Measurements from ENCODE around the gene ABCA1.

Gene ABCA1

DNA sequence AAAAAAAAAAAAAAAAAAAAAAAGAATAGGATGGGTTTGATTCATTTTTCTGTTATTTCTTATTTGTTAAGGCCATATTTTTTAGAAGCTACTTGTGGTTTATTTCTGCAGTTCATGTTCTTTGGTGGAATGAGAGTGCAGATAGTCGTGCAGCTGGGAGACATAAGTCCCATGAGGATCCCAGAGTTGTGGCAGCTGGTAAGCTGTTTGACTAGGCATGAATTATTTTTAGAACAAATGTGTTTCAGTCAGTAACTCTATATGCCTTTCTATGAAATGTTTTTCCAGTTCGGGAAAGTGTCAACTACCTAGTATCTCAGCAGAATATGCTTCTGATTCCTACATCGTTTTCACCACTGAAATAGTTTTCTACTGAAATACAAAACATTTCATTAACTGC lies 169.0 kb downstream of the ABCA1 start:
- peak overlapping the region in 2 of 3 experiments; percentile 30 to 75 for H3K27ac Mint-ChIP-seq
- peak overlapping the region in 2 of 3 experiments; percentile 68 to 78 for H3K4me3 Mint-ChIP-seq
- no peaks in the 10 kb centered on the region for H3K9me3 Mint-ChIP-seq
- H3K4me1 Mint-ChIP-seq, result no peaks in the 10 kb centered on the region
- no peaks in the 10 kb centered on the region for H3K27me3 Mint-ChIP-seq (ENCODE audit: low read depth)
- H3K36me3 Mint-ChIP-seq (ENCODE audit: low read depth), result peaks cover 13% of the 10 kb centered on the region
- TF ChIP-seq, protein P1, sequence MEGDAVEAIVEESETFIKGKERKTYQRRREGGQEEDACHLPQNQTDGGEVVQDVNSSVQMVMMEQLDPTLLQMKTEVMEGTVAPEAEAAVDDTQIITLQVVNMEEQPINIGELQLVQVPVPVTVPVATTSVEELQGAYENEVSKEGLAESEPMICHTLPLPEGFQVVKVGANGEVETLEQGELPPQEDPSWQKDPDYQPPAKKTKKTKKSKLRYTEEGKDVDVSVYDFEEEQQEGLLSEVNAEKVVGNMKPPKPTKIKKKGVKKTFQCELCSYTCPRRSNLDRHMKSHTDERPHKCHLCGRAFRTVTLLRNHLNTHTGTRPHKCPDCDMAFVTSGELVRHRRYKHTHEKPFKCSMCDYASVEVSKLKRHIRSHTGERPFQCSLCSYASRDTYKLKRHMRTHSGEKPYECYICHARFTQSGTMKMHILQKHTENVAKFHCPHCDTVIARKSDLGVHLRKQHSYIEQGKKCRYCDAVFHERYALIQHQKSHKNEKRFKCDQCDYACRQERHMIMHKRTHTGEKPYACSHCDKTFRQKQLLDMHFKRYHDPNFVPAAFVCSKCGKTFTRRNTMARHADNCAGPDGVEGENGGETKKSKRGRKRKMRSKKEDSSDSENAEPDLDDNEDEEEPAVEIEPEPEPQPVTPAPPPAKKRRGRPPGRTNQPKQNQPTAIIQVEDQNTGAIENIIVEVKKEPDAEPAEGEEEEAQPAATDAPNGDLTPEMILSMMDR (IDR thresholded peaks at IDR 0.05; ENCODE audit: unreplicated experiment in 3 of 3), result no peak

DNA sequence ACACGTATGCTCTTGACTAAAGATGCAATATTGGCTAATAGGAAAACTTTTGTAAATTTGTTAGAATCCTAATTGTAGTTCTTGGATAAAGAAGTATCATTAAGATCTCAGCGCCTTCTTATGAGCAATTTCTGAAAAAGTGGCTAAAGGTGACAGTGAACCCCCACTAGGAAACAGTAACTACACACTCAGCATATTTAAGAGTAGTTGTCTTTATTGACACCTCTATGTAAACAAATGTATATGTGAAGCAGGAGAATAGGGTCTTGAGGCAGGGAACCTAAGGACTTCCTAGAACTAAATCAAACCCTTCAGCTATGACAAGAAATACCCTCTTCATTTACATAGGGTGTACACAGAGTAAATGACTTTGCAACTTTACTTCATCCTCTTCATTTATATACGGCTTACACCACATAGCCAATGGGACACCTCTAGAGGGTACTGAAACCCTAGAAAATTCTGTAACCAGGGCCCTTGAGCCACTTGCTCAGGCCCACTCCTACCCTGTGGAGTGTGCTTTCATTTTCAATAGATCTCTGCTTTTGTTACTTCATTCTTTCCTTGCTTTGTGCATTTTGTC lies 177.7 kb downstream of the ABCA1 start:
- peak overlapping the region; percentile 12 to 56 (median 50) for H3K4me3 Mint-ChIP-seq
- TF ChIP-seq, protein P1 (IDR thresholded peaks at IDR 0.05; ENCODE audit: unreplicated experiment in 3 of 3), result no peak
- H3K36me3 Mint-ChIP-seq (ENCODE audit: low read depth), result peaks cover 25% of the 10 kb centered on the region
- H3K27me3 Mint-ChIP-seq (ENCODE audit: low read depth), result no peaks in the 10 kb centered on the region
- H3K9me3 Mint-ChIP-seq, result no peaks in the 10 kb centered on the region
- H3K4me1 Mint-ChIP-seq, result peaks cover 16% of the 10 kb centered on the region
- no peak overlapping the region for H3K27ac Mint-ChIP-seq

DNA sequence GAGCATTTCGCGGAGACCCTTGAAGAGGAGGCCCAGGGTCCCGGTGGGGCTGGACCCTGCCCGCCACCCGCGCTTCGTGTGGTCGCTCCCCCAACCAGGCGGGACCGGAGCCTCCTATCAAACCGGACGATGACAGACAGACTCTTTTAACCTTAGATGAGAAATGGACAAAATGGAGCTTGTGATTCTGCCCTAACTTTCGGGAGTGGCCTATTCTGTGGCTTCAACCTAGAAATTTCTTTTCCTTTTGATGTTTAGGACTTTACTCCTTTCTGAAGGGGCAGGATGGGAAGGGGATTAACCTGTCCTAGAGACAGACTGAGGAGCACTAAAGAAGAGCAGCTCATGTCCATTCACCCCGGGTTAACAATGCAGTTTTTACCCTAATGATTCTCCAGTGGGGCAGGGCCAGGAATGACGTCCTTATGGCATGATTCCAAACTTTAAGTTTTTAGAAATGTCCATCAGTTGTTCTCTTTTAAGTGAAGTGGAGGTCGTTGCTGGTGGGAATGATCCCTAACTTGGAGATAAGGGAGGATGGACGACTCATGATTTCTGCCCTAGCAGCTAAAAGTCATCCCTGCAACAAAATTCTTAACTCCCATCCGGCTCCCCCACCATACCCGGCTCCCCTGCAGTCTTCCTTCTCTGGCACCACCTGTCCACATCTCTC lies 179.5 kb downstream of the ABCA1 start:
- TF ChIP-seq, protein P1 (IDR thresholded peaks at IDR 0.05; ENCODE audit: unreplicated experiment in 3 of 3), result no peak
- Mint-ChIP-seq H3K9me3 (no peaks in the 10 kb centered on the region), H3K36me3 (ENCODE audit: low read depth) (peaks cover 16% of the 10 kb centered on the region)

DNA sequence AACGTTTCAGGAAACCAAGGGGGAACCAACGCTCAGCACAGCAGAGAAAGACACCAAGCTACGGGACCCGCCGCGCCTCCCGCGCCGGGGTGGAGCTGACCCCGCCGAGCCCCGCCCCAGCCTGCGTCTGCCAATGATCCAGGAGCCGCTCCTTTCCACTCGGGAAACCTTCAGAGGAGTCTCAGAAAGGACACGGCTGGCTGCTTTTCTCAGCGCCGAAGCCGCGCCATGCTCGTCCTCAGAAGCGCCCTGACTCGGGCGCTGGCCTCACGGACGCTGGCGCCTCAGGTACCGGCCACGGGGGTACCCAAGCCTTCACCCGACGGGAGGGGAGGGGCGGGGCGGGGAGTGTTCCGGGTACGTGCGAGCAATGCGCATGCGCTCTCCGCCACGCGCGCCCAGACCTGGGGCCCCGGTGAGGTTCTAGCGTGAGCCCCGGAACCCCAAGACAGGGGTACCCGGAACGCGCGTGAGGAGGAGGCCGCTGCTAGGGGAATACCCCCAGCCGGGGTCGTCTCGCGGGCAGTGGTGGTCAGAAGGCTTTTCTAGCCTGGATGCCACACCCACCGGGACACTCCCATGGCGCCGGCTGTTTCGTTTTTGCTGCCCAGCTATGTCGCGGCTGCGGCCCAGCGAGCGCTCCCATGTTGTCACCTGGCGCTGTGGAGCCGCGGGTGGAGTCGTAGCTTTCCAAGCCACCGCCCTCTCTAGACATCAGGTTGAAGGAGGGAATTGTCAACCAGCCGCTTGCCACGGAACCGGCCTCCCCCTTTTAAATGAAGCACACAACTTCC lies 180.2 kb downstream of the ABCA1 start, which contains the start of gene NIPSNAP3A:
TSS of gene NIPSNAP3A (plus strand) at position 119 of the 794 bp plus-strand sequence. CDS start at position 229, 110 bp downstream.
- Mint-ChIP-seq H3K4me1 (peaks cover 16% of the 10 kb centered on the region), H3K27me3 (ENCODE audit: low read depth) (no peaks in the 10 kb centered on the region), H3K4me3 (peak within 1 kb of the TSS; percentile 94 to 96 (median 94)), H3K27ac (peak within 1 kb of the TSS; percentile 86 to 97 (median 97)), H3K36me3 (ENCODE audit: low read depth) (peaks cover 11% of the 10 kb centered on the region), H3K9me3 (no peaks in the 10 kb centered on the region)
- TF ChIP-seq, protein P1 (IDR thresholded peaks at IDR 0.05; ENCODE audit: unreplicated experiment in 3 of 3), result no peak

More for the DNA sequence above, 179.5 kb downstream of the ABCA1 start:
- Mint-ChIP-seq H3K27me3 (ENCODE audit: low read depth) (no peaks in the 10 kb centered on the region), H3K4me1 (peaks cover 16% of the 10 kb centered on the region), H3K27ac (peak overlapping the region; percentile 86 to 97 (median 97)), H3K4me3 (peak overlapping the region; percentile 94 to 96 (median 94))

DNA sequence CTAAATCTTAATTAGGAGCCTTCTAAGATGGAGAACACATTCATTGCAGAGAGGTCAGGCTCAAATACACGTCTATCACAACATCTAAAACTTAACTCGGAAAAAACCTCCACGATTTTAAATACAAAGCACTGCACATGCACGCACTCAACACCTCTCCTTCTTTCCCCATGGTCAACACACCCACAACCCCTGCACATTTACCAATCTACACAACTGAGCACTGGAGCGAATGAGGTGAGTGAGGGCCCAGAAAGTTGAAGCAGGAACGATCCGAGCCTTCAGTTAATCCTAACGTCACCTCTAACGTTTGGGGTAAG lies 180.8 kb downstream of the ABCA1 start:
- H3K4me1 Mint-ChIP-seq, result peaks cover 16% of the 10 kb centered on the region
- peaks cover 7% of the 10 kb centered on the region for H3K36me3 Mint-ChIP-seq (ENCODE audit: low read depth)
- H3K4me3 Mint-ChIP-seq, result peak overlapping the region; percentile 94 to 96 (median 94)
- peak overlapping the region; percentile 86 to 97 (median 92) for H3K27ac Mint-ChIP-seq
- no peaks in the 10 kb centered on the region for H3K9me3 Mint-ChIP-seq
- H3K27me3 Mint-ChIP-seq (ENCODE audit: low read depth), result no peaks in the 10 kb centered on the region
- TF ChIP-seq, protein P1 (IDR thresholded peaks at IDR 0.05; ENCODE audit: unreplicated experiment in 3 of 3), result no peak

All from nephron (organoid).